Thoracic aorta (tissue), 2 donors: ENCODE measurements around the gene SLC6A9. TPM values are rescaled to one million over a fixed set of nuclear protein-coding genes. Genes with fewer than 3 reads are reported as not detected.

ENCODE experiments used
- ATAC-seq: fragments of 150-250 bp; one replicate; pipeline ENCODE4 v1.8.0; 2017; ENCODE audit warnings: low read depth; ENCODE audit not compliant: insufficient number of reproducible peaks, low FRiP score
- DNase-seq: peaks from one replicate; pipeline ENCODE4 v3.0.0-alpha.2; 2020; ENCODE audit warnings: low spot score
- H3K27ac ChIP-seq, 2 donors: fragments of 200-600 bp; sonication (generic); 1 replicate in 1 of 2; 2 replicates in 1 of 2; pipeline ENCODE4 v1.5.1; 2016; ENCODE audit warnings: mild to moderate bottlenecking in 2 of 2, moderate library complexity in 2 of 2
- H3K27me3 ChIP-seq: fragments of 200-600 bp; sonication (generic); replicated peaks from 2 replicates; pipeline ENCODE4 v1.6.0; 2016; ENCODE audit warnings: mild to moderate bottlenecking; ENCODE audit not compliant: insufficient read depth
- H3K36me3 ChIP-seq: fragments of 200-600 bp; sonication (generic); one replicate; pipeline ENCODE4 v1.5.1; 2016
- H3K4me1 ChIP-seq, 2 donors: fragments of 200-600 bp; sonication (generic); 1 replicate in 1 of 2; 2 replicates in 1 of 2; pipeline versions ENCODE4 v1.5.1 to v1.6.0; 2016; ENCODE audit warnings: low read depth in 2 of 2, mild to moderate bottlenecking in 1 of 2; ENCODE audit not compliant: control insufficient read depth in 1 of 2
- H3K4me3 ChIP-seq: fragments of 200-600 bp; sonication (generic); 2 replicates; pipeline ENCODE4 v1.5.1; 2016; ENCODE audit warnings: mild to moderate bottlenecking
- H3K9me3 ChIP-seq: fragments of 200-600 bp; sonication (generic); 2 replicates; pipeline ENCODE4 v1.5.1; 2016
- total RNA-seq, 2 donors: library from RNA; depleted of rRNA; stranded (reverse); fragments of >200 nt; gene quantifications; one replicate each; pipeline versions ENCODE4 v1.1.0 to v1.2.3, GENCODE V29; 2016
- TF ChIP-seq, protein P1 (sequence below): fragments of 200-600 bp; sonication (generic); IDR thresholded peaks from one replicate; pipeline ENCODE4 v1.5.1; 2019; ENCODE audit warnings: antibody characterized with exemption

The SLC6A9 gene
- total RNA-seq, 2 donors from 2014 or later: 15.0 to 26.8 TPM

- no peaks in the 10 kb centered on the region for H3K9me3 ChIP-seq
- H3K36me3 ChIP-seq: peaks cover 3% of the 10 kb centered on the region
- no peak for ATAC-seq
- H3K27me3 ChIP-seq: no peaks in the 10 kb centered on the region
- H3K4me1 ChIP-seq: peaks cover 12 to 22% of the 10 kb centered on the region in 2 donors
- no peak for DNase-seq
- H3K27ac ChIP-seq: no peak overlapping the region
- TF ChIP-seq, protein P1, sequence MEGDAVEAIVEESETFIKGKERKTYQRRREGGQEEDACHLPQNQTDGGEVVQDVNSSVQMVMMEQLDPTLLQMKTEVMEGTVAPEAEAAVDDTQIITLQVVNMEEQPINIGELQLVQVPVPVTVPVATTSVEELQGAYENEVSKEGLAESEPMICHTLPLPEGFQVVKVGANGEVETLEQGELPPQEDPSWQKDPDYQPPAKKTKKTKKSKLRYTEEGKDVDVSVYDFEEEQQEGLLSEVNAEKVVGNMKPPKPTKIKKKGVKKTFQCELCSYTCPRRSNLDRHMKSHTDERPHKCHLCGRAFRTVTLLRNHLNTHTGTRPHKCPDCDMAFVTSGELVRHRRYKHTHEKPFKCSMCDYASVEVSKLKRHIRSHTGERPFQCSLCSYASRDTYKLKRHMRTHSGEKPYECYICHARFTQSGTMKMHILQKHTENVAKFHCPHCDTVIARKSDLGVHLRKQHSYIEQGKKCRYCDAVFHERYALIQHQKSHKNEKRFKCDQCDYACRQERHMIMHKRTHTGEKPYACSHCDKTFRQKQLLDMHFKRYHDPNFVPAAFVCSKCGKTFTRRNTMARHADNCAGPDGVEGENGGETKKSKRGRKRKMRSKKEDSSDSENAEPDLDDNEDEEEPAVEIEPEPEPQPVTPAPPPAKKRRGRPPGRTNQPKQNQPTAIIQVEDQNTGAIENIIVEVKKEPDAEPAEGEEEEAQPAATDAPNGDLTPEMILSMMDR: no peak
- H3K4me3 ChIP-seq: no peak overlapping the region
Measured at GRCh38 chr1:43982808-43983207, 48.5 kb downstream of the SLC6A9 start.

- H3K4me3 ChIP-seq: no peak overlapping the region
- peaks cover 3% of the 10 kb centered on the region for H3K36me3 ChIP-seq
- no peak overlapping the region for H3K27ac ChIP-seq
- H3K9me3 ChIP-seq: no peaks in the 10 kb centered on the region
- no peak for ATAC-seq
- TF ChIP-seq, protein P1: no peak
- no peak for DNase-seq
- H3K27me3 ChIP-seq: no peaks in the 10 kb centered on the region
- H3K4me1 ChIP-seq: peaks cover 12 to 27% of the 10 kb centered on the region in 2 donors
Measured at GRCh38 chr1:43982241-43982640, 49.0 kb downstream of the SLC6A9 start.

- Histone ChIP-seq H3K4me1 (peaks cover 17 to 32% of the 10 kb centered on the region in 2 donors), H3K4me3 (no peak overlapping the region), H3K27me3 (no peaks in the 10 kb centered on the region), H3K36me3 (peaks cover 8% of the 10 kb centered on the region), H3K9me3 (no peaks in the 10 kb centered on the region), H3K27ac (no peak overlapping the region)
- DNase-seq (no peak), ATAC-seq (no peak)
- TF ChIP-seq, protein P1: no peak
Measured at GRCh38 chr1:43981636-43982035, 49.6 kb downstream of the SLC6A9 start.

DNA sequence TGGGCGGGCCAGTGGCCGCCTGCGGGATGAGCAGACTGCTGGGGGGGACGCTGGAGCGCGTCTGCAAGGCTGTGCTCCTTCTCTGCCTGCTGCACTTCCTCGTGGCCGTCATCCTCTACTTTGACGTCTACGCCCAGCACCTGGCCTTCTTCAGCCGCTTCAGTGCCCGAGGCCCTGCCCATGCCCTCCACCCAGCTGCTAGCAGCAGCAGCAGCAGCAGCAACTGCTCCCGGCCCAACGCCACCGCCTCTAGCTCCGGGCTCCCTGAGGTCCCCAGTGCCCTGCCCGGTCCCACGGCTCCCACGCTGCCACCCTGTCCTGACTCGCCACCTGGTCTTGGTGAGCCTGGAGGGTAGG lies 50.1 kb downstream of the SLC6A9 start:
- TF ChIP-seq, protein P1: no peak
- Histone ChIP-seq H3K9me3 (no peaks in the 10 kb centered on the region), H3K4me3 (no peak overlapping the region), H3K4me1 (peaks cover 22 to 37% of the 10 kb centered on the region in 2 donors), H3K36me3 (peaks cover 11% of the 10 kb centered on the region), H3K27me3 (no peaks in the 10 kb centered on the region), H3K27ac (no peak overlapping the region)
- ATAC-seq (no peak), DNase-seq (no peak)

DNA sequence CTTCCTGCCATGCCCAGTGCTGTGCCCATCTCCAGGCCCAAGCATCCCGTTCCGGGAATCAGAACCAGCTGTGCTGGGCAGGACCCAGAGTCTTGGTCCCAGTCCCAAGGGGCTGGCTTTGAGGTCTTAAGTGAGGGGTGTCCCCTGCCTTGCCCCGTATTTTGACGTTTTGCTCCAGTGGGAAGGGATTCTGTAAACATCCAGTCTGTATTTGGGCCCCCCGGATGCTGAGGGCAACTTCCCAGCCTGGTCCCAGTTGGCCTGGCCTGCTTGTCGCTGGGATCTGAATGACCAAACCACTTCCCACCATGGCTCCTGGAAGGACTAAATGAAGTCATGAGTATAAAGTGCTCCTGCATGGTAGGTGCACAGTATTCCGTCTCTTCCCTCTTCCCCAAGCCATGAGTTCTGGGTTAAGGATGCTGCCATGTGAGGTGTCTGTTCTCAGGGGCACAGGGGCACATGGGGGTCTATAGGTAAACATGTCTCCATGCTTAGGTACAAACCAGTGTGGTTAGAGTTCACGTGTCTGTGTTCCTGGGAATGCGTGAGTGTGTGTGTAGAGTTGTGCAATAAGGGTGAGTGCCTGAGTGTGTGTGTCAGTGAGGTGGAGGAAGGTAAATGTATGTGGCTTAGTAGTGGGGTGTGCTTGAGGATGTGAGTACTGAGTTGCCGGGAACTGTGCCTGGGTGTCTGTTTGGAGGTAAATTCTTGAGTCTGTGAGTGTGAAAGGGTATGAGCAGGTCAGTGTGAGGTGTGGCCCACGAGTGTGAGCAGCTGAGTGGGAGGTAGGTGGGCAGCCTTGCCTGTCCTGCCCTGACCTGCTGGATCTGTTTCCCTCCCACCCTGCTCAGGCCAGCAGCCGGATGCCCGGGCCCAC lies 50.8 kb downstream of the SLC6A9 start:
- peak overlapping the region; percentile 82 for H3K4me3 ChIP-seq
- H3K27me3 ChIP-seq: no peaks in the 10 kb centered on the region
- DNase-seq (no peak), ATAC-seq (no peak)
- peaks cover 28 to 43% of the 10 kb centered on the region in 2 donors for H3K4me1 ChIP-seq
- TF ChIP-seq, protein P1: no peak
- peak overlapping the region in 1 of 2 donors; percentile 9 for H3K27ac ChIP-seq
- H3K9me3 ChIP-seq: no peaks in the 10 kb centered on the region
- peaks cover 11% of the 10 kb centered on the region for H3K36me3 ChIP-seq
